ENCODE measurements around the gene FAM180B. TPM values are rescaled to one million over a fixed set of nuclear protein-coding genes. Genes with fewer than 3 reads are reported as not detected.
"Not testable (repeated sequence)": the region's sequence is repeated elsewhere in the genome, so short reads cannot be mapped to it uniquely, and the experiment has no call there.

Gene FAM180B
- polyA plus RNA-seq, 1 donor = 0.33 TPM

DNA sequence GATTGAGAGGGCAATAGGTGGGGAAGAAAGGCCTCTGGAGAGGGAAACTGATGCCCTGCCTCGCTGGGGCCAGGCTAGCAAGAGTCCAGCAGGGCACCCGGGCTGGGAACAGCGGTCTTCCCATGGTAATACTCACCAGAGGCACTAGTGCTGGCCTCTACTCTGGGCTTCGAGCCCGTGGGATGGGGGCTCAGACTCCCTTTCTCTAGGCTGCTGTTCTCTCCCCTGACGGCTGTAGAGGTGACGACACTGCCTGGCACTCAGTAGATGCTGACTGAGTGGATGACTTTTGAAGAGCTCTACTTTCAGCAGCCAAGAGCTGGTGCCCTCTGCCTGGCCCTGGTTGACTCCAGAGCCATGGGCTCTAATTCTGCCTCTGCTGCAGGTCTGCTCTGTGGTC lies 8.6 kb downstream of the FAM180B start:
- no peak for DNase-seq

DNA sequence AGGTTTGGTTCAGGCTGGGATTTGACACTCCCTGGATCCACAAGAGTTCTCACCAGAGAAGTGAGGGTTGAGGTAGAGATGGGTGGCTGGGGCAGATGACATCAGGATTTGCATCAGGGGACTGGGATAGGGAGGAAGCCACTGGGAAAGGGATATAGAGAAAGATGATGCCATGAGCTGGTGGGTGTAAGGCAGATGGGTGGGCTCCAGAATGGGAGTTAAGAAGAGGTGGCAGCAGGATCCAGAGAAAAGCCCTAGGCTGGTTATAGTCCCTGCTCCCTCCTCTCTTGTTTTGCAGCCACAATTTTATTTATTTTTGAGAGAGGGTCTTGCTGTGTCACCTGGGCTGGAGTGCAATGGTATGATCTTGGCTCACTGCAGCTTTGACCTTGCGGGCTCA lies 9.5 kb downstream of the FAM180B start:
- DNase-seq = no peak

DNA sequence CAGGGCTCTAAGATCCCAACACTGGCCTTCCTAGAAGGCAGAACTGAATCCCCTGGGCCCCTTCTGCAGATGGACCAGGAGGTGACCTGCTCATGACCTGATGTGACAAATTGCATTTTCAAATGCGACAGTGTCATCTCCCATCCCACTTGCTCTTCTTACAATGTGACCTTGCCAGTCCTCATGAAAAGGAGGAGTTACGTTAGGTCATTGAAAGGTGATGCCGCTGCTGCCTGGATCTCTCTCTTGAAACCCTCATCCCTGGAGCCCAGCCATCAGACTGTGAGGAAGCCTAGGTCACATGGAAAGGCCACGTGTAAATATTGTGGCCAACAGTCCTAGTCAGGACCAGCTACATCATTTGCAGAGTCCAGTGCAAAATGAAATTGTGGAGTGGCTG lies 13.4 kb downstream of the FAM180B start:
- DNase-seq = no peak

DNA sequence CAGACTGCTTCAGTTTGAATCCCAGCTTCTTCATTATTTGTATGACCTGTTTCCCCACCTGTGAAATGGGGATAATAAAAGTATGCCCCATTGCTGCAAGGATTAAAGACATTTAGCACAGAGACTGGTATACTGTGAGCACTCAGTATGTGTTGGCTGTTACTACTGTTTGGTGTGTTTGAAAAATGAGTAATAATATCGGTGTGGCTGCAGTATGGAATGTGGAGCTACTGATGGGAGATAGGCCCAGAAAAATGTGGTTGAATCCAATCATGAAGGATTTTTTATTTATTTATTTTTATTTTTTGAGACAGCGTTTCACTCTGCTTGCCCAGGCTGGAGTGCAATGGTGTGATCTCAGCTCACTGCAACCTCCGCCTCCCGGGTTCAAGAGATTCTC lies 16.8 kb downstream of the FAM180B start:
- no peak for DNase-seq

DNA sequence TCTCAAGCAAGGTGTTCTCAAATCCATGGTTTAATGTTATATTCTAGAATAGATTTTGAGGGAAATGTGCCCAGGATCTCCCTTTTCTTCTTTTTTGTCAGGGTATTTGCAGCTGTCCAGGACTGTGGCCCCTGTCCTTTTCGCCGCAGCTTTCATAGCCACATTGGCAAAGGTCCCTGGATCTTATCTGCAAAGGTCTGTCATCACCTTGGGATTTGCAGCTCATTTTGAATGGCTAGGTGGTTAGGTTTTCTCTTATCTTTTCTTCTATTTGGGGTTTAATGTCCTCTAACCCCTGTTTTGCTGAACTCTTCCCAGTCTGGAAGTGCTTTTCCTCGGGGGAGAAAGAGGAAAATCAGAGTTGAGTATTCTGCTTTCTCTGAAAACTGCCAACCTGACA lies 19.4 kb downstream of the FAM180B start:
- DNase-seq = no peak

DNA sequence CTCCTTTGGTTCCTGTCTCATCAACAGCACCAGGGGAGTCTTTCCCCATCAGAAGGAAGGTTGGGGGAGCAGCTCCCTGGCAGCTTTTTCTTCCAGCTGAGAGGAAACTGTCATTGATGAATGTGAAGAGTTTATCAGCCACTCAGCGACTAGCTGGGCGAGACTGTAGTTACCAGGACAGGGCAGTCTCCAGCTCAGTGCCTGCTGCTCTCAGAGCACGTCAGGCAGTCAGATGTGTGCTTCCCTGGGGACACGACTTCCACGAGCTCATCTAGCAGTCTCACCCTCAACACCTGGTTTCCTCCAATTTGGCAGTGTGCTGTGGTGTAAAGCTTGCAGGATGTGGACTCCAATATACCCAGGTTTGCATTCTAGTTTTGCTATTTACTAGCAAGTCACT lies 20.3 kb downstream of the FAM180B start:
- no peak for DNase-seq

DNA sequence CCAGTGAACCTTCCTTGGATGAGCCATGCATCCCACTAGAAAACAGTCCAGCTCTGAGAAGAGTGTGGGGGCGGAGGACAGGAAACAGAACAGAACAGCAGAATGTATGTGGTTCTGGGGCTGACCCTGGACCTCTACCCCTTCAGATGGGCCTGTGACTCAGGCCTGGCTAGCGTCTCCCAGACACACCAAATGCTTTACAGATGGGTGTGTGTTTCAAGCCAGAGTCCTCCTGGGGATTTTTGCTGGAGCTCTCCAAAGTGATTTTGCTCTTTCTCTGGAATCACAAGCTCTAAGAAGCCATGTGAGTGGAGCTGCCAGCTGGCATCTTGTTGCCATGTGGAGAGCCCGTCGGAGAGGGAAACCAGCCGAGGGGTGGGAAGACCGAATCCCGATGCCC lies 20.9 kb downstream of the FAM180B start:
- DNase-seq = no peak

DNA sequence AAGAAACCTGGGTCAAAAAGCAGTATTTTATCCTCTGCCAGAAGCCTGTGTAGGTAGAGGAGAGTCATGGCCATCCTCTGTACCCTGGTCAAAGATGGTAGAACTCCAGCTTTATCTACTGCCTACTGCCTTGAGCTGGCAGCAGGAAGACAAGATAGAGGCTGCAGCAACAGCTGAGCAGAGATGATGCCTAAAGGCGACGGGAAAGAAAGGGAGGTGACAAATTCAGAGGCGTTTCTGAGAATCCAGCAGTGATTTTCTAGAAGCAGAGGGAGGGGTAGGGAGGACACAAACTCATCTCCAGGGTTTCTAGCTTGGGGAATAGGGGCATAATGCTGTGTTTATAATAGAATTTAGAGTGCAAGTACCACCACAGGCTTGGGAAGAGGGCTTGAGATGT lies 23.2 kb downstream of the FAM180B start:
- no peak for DNase-seq

DNA sequence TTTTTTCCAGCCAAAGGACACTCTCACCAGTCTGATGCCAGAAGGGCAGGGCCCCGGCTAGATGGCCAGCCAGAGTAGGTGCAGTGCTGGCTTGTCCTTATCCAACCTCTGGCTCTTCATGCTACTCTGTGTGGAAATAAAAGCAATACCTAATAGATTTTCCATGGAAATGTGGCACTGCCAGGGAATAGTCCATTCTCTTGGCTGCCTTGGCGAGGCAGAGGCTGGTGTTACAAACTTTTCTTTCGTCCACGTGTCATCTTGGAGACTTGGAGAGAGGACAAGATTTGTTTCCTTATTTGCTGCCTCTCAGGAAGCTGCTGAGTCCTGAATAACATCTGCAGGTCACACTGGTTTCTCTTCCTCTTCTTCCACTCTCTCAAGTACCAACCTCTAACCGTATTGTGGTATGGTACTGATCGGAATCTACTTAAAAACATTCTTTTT lies 24.9 kb downstream of the FAM180B start:
- no peak for DNase-seq

DNA sequence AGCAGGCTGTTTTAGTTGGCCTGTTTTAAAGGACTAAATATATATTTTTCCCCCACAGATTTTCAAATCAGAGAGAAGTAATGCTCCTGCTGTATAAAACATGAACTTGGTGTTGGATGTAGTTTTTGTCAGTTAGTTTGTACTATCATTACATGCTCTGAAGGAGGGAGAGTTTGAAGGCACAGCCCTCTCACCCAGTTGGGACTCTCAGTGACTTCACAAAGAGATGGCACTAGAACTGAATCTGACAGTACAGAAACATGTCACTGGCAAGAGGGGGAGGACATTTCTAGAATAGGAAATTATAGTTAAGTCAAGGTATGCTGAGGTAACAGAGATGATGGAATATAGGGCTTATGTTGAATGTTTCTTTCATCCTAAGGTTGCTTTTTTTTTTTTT lies 28.8 kb downstream of the FAM180B start:
- DNase-seq = no peak

DNA sequence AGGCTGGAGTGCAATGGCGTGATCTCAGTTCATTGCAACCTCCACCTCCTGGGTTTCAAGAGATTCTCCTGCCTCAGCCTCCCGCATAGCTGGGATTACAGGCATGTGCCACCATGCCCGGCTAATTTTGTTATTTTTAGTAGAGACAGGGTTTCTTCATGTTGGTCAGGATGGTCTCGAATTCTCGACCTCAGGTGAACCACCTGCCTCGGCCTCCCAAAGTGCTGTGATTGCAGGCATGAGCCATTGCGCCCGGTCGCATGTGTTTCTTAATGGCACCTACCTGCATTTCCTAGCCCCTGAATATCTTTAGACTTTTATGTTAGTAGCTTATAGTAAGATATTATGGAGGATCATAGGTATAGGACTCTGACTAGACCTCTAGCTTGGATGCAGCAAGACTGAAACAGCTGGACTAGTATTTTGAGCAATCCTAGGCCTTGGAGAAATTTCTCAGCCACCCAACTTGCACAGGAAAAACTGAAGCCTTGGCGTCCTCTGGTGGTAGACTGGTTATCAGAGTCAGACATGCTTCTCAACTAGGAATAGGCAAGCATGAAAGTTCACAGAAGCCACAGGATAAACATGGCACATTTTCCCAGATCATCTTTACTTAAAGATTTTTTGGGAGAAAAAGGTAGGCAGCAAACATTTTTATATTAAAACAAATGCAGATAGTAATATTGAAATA lies 30.4 kb downstream of the FAM180B start:
- DNase-seq = peak; percentile 51

DNA sequence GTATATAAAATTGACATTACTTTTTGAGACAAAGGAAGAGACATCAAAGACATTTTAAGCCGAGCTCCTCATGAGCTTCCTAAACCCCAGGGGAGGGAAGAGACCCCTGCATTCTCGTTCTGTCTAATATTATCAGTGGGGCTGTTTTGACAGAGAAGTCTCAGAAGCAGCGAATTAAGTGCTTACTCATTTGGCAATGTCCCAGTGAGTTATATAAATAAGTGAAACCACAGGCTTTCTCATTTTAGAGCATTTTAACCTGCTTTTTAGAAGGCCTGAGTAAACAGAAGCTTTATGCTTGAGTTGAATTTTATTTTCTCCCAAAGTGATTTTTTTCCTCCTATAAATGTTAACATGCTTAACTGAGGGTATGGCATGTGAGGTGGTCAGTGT lies 30.9 kb downstream of the FAM180B start:
- no peak for DNase-seq

DNA sequence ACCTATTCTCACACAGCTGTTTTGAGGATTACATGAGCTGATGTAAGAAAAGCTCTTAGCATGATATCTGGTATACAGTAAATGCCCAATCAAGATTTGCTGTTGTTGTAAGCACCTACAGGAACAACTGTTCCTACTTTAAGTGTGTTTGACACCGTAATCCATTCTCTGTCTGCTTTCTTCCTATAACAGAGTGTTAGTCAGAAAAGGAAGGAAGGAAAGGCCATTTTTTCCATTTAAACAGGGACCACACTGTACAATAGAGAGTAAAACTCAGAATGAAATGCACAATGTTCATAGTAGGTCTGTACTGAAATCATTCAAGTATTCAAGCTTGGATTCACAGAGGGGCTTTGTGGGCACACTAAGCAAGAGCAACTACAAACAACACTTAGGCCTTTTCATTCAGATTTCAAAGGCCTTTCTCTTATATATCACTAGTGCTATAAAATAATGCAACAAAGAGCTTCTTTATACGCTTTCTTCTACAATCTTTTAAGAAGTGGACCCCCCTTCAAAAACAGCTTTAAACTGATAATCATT lies 34.4 kb downstream of the FAM180B start:
- DNase-seq = no peak

DNA sequence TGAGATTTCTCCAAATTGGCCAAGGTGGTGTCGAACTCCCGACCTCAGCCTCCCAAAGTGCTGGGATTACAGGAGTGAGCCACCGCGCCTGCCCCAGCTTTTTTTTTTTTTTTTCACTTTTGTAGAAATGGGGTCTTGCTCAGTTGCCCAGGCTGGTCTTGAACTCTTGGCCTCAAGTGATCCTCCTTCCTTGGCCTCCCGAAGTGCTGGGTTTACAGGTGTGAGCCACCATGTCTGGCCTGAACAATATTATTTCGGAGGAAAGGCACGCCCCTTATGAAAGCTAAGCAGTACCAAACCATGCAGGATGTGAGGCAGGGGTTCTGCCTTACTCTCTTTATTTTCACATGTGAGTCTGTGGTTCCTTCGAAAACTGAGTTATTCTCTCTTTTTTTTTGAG lies 39.8 kb downstream of the FAM180B start:
- DNase-seq = no peak

DNA sequence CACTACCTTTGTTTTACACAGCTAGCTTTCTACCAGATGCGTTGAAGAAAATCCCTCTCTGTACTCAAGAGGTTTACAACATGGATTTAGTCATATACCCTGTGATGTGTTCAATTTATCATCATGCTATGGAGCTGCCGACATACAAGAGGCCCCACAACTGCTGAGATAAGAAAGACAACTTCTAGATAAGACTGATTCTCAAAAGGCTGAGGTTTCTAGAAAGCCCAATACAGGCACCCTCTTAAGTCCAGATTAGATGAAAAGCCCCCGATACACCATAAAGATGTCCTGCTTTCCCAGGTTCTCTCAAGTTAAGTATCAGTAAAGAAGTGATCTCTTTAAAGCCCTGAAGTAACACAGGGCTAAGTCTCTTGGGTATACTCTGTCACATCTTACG lies 41.5 kb downstream of the FAM180B start:
- DNase-seq = no peak

DNA sequence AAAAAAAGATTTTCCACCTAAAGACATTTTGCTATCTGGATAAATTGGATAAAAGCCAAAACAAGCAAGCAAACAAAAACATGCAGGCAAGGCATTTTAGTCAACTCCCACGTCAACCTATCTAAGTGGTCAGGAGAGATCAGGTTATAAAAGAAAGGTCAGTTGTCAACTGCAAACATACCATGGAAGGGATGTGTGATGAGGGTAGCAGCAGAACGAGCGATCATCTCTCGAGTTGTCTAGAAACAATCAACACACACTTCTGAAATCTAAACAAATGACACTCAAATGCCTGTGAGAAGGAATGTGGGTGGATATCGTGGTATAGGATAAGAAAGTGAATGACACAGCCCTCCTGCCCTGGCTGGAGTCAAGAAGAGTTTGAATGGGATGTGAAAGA lies 45.0 kb downstream of the FAM180B start:
- DNase-seq = no peak

DNA sequence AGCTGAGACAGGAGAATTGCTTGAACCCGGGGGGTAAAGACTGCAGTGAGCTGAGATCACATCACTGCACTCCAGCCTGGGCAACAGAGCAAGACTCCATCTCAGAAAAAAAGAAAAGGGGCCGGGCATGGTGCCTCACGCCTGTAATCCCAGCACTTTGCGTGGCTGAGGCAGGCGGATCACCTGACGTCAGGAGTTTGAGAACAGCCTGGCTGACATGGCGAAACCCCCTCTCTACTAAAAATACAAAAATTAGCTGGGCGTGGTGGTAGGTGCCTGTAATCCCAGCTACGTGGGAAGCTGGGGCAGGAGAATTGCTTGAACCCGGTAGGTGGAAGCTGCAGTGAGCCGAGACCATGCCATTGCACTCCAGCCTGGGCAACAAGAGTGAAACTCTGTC lies 49.9 kb downstream of the FAM180B start:
- DNase-seq = not testable (repeated sequence)

Other genes starting within 250 kb of the FAM180B start
- gene MYBPC3, start 234.0 kb upstream of the FAM180B start, polyA plus RNA-seq (ENCODE audit: insufficient read length) = 0.13 TPM
- 3.4 TPM for gene SPI1, start 208.1 kb upstream of the FAM180B start, polyA plus RNA-seq (ENCODE audit: insufficient read length)
- 39.5 TPM for gene SLC39A13, start 178.1 kb upstream of the FAM180B start, polyA plus RNA-seq (ENCODE audit: insufficient read length)
- 164 TPM for gene PSMC3, start 160.2 kb upstream of the FAM180B start, polyA plus RNA-seq (ENCODE audit: insufficient read length)
- not detected for gene RAPSN, start 137.5 kb upstream of the FAM180B start, polyA plus RNA-seq (ENCODE audit: insufficient read length)
- 136 TPM for gene CELF1, start 33.5 kb upstream of the FAM180B start, polyA plus RNA-seq (ENCODE audit: insufficient read length)
- gene PTPMT1, start 21.1 kb upstream of the FAM180B start, polyA plus RNA-seq (ENCODE audit: insufficient read length) = 44.1 TPM
- 27.2 TPM for gene KBTBD4, start 7.7 kb upstream of the FAM180B start, polyA plus RNA-seq (ENCODE audit: insufficient read length)
- gene NDUFS3, start 7.6 kb upstream of the FAM180B start, polyA plus RNA-seq (ENCODE audit: insufficient read length) = 148 TPM
- gene C1QTNF4, start 7.7 kb downstream of the FAM180B start, polyA plus RNA-seq (ENCODE audit: insufficient read length) = 5.8 TPM
- 129 TPM for gene MTCH2, start 55.9 kb downstream of the FAM180B start, polyA plus RNA-seq (ENCODE audit: insufficient read length)
- 10.7 TPM for gene AGBL2, start 128.7 kb downstream of the FAM180B start, polyA plus RNA-seq (ENCODE audit: insufficient read length)
- 228 TPM for gene FNBP4, start 180.7 kb downstream of the FAM180B start, polyA plus RNA-seq (ENCODE audit: insufficient read length)

Data from left kidney (tissue), 2 donors.